Esophagus muscularis mucosa (tissue), 4 donors: ENCODE data around the gene ZBTB45. TPM values are rescaled to one million over a fixed set of nuclear protein-coding genes. Genes with fewer than 3 reads are reported as not detected.

Source experiments
- DNase-seq: peaks from one replicate; pipeline ENCODE4 v3.0.0-alpha.2; 2017; ENCODE audit errors: extremely low spot score
- H3K27ac ChIP-seq, 4 donors: fragments of 200-600 bp; sonication (generic); replicated peaks in 1 of 4; 1 replicate in 3 of 4; 2 replicates in 1 of 4; pipeline ENCODE4 v1.5.1; 2016 to 2019; ENCODE audit warnings: mild to moderate bottlenecking in 1 of 4
- H3K27me3 ChIP-seq, 4 donors: fragments of 200-600 bp; sonication (generic); one replicate each; pipeline versions ENCODE4 v1.5.1 to v1.6.0; 2016 to 2019
- H3K36me3 ChIP-seq, 4 donors: fragments of 200-600 bp; sonication (generic); one replicate each; pipeline ENCODE4 v1.5.1; 2016 to 2019
- H3K4me1 ChIP-seq, 4 donors: fragments of 200-600 bp; sonication (generic); one replicate each; pipeline ENCODE4 v1.5.1; 2016 to 2019
- H3K4me3 ChIP-seq, 4 donors: fragments of 200-600 bp; sonication (generic); 1 replicate in 2 of 4; 2 replicates in 2 of 4; pipeline ENCODE4 v1.5.1; 2016 to 2019; ENCODE audit warnings: mild to moderate bottlenecking in 4 of 4, moderate library complexity in 1 of 4
- H3K9me3 ChIP-seq, 4 donors: fragments of 200-600 bp; sonication (generic); 1 replicate in 3 of 4; 2 replicates in 1 of 4; pipeline ENCODE4 v1.5.1; 2016 to 2019
- CTCF ChIP-seq, 3 experiments: fragments of 200-600 bp in 2 of 3; fragments of 450-650 bp in 1 of 3; sonication (generic) in 2 of 3; IDR thresholded peaks; one replicate each; pipeline ENCODE4 v1.5.1; 2017 to 2019; ENCODE audit warnings: antibody characterized with exemption in 3 of 3, mild to moderate bottlenecking in 2 of 3, moderate library complexity in 1 of 3
- EP300 ChIP-seq: sonication (generic); formaldehyde crosslinking; IDR thresholded peaks from one replicate; pipeline ENCODE4 v1.6.1; 2017; ENCODE audit warnings: antibody characterized with exemption
- POLR2A ChIP-seq: fragments of 450-650 bp; IDR thresholded peaks from one replicate; pipeline ENCODE4 v1.6.1; 2017; ENCODE audit warnings: antibody characterized with exemption, moderate library complexity, mild to moderate bottlenecking, low read depth
- POLR2AphosphoS5 ChIP-seq, 2 donors: sonication (generic); formaldehyde crosslinking; IDR thresholded peaks; one replicate each; pipeline ENCODE4 v1.6.1; 2017; ENCODE audit warnings: antibody characterized with exemption in 2 of 2
- WGBS: methylation state at CpG from one replicate; pipeline ENCODE4 v1.1.5; 2018; 5-methylcytosine and 5-hydroxymethylcytosine counted together
- intact Hi-C: fragments of 100-400 bp; cut with DNase I; formaldehyde crosslinking; loops from one replicate; pipeline ENCODE4 v1.15.1; 2023
- total RNA-seq, 4 donors: library from RNA; depleted of rRNA; stranded (reverse); fragments of >200 nt; gene quantifications; one replicate each; pipeline versions ENCODE4 v1.1.0 to v1.2.1, GENCODE V29; 2016

The ZBTB45 gene
- total RNA-seq, 4 donors from 2014 or later, result 8.8 to 20.0 (median 12.1) TPM

DNA sequence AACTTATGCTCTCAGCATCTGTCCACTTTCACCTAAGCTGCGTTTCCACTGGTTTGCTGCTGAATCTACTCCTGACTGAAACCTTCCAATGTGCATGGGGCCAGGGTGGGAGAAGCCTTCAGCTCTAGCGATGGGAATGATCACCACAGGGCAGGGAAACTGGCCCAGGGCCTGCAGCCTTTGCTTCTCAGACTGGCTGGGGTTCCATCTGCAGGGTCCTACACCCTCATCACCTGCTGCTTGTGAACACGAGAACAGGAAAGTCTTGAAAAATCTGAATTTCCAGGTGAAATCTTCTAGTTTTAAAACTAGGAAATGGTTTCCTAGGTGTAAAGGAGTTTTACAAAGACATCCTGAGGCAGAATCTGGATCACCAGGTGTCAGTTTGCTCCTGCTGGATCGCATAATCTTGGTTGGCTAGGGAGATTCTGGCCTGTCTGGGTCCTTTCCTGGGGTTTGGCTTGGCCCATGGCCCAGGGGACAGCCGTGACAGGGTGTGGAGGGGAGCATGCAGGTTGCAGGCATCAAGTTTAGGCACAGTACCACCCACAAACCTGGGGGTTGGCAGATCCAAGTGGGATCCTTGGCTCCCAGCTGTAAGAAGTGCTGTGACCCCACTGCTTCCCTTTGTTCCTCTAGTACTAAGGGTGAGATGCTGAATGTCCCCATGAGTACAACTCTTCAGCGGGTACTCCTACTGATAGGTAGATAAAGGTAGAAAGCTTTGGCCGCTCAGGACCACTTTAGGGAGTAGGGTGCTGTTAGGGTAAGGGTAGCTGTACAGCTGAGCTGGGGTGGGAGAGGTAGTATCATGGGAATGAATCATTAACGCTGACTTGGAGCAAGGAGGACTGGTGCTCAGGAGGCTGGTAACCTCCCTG is 40.6 kb upstream of the ZBTB45 start:
- intact Hi-C loops, result no loop called here
- no peak for TF ChIP-seq POLR2A
- no peak for TF ChIP-seq EP300
- TF ChIP-seq POLR2AphosphoS5 (IDR thresholded peaks at IDR 0.05), result no peak
- no peak for TF ChIP-seq CTCF (IDR thresholded peaks at IDR 0.05)
- peak overlapping the region; percentile 96 to 100 (median 100) for H3K27ac ChIP-seq
- H3K36me3 ChIP-seq, result peaks cover 12 to 20% (median 16%) of the 10 kb centered on the region in 4 donors
- H3K4me1 ChIP-seq, result peaks cover 56 to 71% (median 71%) of the 10 kb centered on the region in 4 donors
- H3K9me3 ChIP-seq, result no peaks in the 10 kb centered on the region
- 80% methylated on average over 7 of the region's 8 CpGs for WGBS
- no peak for DNase-seq
- H3K27me3 ChIP-seq, result peaks cover 0 to 8% (median 0%) of the 10 kb centered on the region in 4 donors
- peak overlapping the region; percentile 67 to 89 (median 84) for H3K4me3 ChIP-seq

DNA sequence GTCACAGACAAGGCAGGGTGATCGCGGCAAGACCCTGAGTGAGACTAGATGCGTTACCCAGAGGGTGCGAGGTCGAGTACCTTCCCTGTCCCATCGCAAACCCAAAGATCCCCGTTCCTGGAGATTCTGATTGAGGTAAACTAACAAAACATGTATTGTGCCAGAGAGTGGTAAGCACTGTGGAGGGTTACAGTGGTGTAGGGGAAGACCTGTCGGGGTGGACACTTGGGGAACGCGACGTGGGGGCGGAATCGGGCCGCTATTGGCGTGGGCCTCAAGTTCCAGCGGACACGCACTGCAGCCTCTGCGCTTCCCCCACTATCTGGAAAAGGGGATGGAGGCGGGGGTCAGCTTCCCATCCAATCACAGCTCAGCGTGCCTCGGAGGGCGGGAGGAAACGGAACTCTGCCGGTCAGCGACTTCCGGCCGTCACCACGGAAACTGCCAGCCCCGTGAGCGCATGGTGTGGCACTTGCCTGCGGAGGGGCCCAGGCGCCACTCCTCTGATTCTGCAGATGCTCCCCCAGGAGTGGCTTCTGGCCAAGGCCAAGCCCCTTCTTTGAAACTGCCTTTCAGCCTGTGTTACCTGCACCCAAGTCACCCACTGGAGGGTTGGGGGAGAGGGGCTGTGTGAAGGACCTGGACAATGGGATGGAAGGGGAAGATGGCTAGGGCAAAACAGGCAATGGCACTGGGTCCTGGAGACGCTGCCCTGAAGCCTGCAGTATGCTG is 39.8 kb upstream of the ZBTB45 start:
- 13% methylated on average over 3 of the region's 33 CpGs for WGBS
- TF ChIP-seq EP300 (no peak), POLR2AphosphoS5 (IDR thresholded peaks at IDR 0.05) (peak; percentile 76 to 92), CTCF (IDR thresholded peaks at IDR 0.05) (no peak), POLR2A (peak; percentile 56)
- Histone ChIP-seq H3K4me3 (peak overlapping the region; percentile 67 to 89 (median 84)), H3K4me1 (peaks cover 58 to 74% (median 73%) of the 10 kb centered on the region in 4 donors), H3K27ac (peak overlapping the region; percentile 96 to 100 (median 100)), H3K36me3 (peaks cover 12 to 20% (median 16%) of the 10 kb centered on the region in 4 donors), H3K9me3 (no peaks in the 10 kb centered on the region), H3K27me3 (peaks cover 0 to 8% (median 0%) of the 10 kb centered on the region in 4 donors)
- intact Hi-C loops, result no loop called here
- peak; percentile 98 for DNase-seq

DNA sequence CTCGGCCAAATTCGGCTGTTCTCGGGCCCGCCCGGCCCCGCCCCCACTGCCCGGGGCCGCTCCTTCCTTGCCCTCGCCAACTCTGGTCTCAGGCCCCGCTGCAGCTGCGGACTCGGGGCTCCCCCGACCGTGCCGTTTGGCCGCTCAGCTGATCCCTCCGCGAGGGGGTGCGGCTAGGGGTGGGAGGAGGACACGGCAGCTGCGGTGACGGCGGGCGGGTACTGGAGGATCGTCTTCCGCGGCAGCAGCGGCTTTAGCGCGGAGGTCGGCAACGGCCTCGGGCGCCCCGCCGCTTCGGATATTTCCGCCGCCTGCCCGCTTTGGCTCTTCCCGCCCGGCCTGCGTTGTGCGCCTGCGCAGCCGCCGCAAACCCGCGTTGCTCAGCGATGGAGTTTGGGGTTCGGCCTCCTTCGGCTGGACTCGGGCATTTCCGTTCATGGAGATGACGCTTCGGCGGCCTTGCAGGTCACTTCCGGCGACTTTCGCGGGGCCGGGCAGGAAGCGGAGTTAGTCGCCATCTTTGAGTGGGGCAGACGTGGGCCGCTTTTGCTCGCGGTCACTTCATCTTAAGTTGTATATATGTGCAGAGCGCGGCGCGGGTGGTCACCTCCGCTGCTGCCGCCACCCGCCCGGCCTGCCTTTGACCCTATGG is 39.1 kb upstream of the ZBTB45 start:
- peaks cover 0 to 8% (median 0%) of the 10 kb centered on the region in 4 donors for H3K27me3 ChIP-seq
- H3K9me3 ChIP-seq, result no peaks in the 10 kb centered on the region
- H3K4me1 ChIP-seq, result peaks cover 65 to 79% (median 79%) of the 10 kb centered on the region in 4 donors
- peak overlapping the region; percentile 67 to 89 (median 84) for H3K4me3 ChIP-seq
- under 1% methylated on average over 23 of the region's 76 CpGs for WGBS
- H3K27ac ChIP-seq, result peak overlapping the region; percentile 96 to 100 (median 100)
- intact Hi-C loops, result no loop called here
- TF ChIP-seq POLR2AphosphoS5 (IDR thresholded peaks at IDR 0.05) (peak; percentile 82), EP300 (no peak)
- DNase-seq, result peak; percentile 99
- H3K36me3 ChIP-seq, result peaks cover 12 to 20% (median 17%) of the 10 kb centered on the region in 4 donors

- peak within 1 kb of the TSS; percentile 67 to 89 (median 84) for H3K4me3 ChIP-seq
- TF ChIP-seq POLR2AphosphoS5 (IDR thresholded peaks at IDR 0.05) (no peak), EP300 (no peak), POLR2A (no peak), CTCF (IDR thresholded peaks at IDR 0.05) (no peak)
- peaks cover 64 to 79% (median 79%) of the 10 kb centered on the region in 4 donors for H3K4me1 ChIP-seq
- peak within 1 kb of the TSS; percentile 96 to 100 (median 100) for H3K27ac ChIP-seq
- DNase-seq, result no peak
- intact Hi-C loops, result no loop called here
- WGBS, result 2% methylated on average over 43 of the region's 62 CpGs
- peaks cover 12 to 25% (median 20%) of the 10 kb centered on the region in 4 donors for H3K36me3 ChIP-seq
- no peaks in the 10 kb centered on the region for H3K9me3 ChIP-seq
- peaks cover 0 to 7% (median 0%) of the 10 kb centered on the region in 4 donors for H3K27me3 ChIP-seq
Observed at GRCh38 chr19:58558066-58558622, 38.5 kb upstream of the ZBTB45 start, which contains the start of gene UBE2M. TSS of gene UBE2M (minus strand) at chr19:58558611. CDS start at chr19:58558381, 230 bp downstream.
